ENCODE results near the gene CPLANE1.
"Not testable (repeated sequence)": the region's sequence is repeated elsewhere in the genome, so short reads cannot be mapped to it uniquely, and the experiment has no call there.

CPLANE1 gene

DNA sequence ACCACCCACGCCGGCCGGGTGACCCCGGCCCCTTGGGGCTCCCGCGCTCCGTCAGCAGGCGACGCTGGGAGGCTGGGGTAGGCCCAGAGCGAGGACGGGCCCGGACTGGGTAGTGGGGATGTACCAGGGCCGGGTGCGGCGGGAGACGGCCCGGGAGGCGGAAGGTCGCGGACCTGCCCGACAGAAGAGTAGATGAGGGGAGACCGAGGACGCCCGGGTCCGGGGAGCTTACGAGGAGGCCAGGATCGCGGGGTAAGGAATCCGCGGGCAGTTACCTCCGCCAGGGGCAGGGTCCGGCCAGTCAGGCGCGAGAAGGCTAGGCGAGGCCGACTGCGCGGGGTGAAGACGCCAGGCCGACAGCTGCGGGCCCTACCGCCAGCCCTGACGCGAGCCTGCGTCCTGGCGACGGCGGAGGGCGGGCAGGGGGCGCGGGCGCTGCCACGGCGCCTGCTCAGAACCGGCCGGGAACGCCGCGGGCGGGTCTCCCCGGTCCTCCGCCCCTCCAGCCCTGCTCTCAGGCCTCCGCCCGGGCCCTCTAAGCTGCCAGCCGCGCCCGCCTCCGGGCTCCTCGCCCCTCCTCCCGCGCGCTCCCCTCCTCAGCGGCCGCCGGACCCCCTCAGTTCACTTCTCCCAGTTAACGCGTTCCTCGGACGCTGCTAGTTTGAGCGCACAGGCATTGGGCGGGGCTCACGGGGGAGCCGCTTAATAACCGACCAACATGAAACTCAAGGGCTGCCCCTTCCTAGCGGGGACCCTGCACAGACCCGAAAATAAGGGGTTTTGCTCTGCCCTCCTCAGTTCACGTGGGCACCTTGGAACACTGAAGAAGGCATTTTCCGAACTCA lies at the start of gene CPLANE1:
CPLANE1 (minus strand) TSS at position 407 of the 845 bp plus-strand sequence. CDS start 1,678 bp downstream, outside the sequence.
- peak; percentile 72 for DNase-seq

DNA sequence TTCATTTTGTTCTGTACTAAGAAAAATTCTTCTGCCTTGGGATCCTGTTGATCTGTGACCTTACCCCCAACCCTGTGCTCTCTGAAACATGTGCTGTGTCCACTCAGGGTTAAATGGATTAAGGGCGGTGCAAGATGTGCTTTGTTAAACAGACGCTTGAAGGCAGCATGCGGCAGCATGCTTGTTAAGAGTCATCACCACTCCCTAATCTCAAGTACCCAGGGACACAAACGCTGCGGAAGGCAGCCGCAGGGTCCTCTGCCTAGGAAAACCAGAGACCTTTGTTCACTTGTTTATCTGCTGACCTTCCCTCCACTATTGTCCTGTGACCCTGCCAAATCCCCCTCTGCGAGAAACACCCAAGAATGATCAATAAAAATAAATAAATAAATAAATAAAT lies 47.1 kb upstream of the CPLANE1 start:
- DNase-seq, result not testable (repeated sequence)

DNA sequence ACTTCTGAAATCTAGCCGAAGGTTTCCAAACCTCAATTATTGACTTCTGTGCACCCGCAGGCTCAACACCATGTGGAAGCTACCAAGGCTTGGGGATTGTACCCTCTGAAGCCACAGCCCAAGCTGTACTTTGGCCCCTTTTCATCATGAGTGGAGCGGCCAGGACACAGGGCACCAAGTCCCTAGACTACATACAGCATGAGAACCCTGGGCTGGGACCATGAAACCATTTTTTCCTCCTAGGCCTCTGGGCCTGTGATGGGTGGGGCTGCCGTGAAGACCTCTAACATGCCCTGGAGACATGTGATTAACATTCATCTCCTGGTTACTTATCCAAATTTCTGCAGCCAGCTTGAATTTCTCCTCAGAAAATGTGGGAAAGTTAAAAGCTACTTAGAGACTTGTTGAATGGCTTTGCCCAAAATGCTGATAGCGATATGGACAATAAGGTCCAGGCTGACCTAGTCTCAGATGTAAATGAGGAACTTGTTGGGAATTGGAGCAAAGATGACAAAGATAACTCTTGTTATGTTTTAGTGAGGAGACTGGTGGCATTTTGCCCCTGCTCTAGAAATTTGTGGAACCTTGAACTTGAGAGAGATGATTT lies 34.1 kb upstream of the CPLANE1 start:
- DNase-seq, result no peak

DNA sequence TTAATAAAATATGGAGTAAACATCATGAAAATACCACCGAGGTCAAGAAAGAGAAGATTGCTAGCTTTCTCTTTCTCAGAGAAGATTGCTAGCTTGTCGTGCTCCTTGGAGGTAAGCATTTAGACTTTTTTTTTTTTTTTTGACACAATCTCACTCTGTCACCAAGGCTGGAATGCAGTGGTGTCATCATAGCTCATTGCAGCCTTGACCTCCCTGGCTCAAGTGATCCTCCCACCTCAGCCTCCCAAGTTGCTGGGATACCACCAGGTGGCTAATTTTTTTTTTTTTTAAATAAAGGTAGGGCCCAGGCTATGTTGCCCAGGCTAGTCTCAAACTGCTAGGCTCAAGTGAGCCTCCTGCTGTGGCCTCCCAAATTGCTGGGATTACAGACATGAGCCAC lies 26.3 kb upstream of the CPLANE1 start:
- no peak for DNase-seq

DNA sequence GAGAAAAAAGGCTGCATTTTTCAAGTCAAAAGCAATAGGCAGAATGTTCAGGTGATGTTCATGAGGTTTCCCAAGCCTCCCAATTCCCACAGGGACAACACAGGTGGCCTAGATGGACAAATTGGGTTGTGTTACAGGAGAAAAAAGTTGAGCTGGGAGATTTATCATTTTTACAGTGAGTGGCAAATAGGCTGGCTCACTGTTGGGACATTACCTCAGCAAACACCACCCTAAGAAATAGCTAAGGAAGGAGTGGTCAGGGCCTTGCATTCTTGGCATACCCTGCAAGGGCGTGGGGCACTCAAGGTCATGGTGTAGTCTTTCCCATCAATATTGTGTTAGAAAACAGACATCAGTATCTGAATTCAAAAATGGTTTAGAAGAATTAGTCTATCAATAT lies 23.3 kb upstream of the CPLANE1 start:
- no peak for DNase-seq

DNA sequence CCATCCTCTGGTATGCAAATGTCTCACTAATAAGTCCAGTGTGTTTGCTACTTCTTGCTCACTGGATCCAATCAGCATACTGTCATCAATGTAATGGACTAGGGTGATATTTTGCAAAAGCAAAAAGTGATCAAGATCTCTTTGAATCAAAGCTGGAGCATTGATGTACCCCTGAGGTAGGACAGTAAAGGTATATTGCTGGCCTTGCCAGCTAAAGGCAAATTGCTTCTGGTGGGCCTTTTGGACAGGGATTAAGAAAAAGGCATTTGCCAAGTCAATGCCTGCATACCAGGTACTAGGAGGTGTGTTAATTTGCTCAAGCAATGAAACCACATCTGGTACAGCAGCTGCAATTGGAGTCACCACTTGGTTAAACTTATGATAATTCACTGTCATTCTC lies 18.9 kb upstream of the CPLANE1 start:
- not testable (repeated sequence) for DNase-seq

DNA sequence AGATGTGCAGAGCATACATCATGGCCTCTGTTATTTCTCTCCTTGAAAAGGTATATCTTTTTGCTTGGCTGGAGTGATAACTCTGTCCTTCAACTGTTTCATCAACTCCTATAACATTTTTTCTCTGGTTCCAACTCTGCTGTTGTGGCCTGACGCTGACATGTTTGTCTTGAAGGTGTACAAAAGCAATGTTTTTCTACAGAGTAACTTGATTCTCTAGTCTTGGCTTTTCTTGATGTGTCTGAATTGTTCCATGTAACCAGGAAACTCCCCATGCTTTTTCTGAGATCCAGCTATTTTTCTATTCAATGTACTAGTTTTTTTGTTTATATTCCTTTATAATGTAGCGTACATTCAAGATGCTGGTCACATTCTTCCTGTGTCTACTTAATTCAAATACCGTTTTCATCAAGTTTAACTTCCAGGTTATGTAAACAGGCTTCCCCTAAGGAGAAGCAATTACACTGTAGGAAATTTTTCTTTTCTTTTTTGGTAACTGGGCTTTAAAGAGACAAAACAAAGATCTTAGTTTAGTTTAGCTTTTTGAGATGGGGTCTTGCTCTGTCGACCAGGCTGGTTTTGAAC lies 6.7 kb upstream of the CPLANE1 start:
- DNase-seq, result no peak

DNA sequence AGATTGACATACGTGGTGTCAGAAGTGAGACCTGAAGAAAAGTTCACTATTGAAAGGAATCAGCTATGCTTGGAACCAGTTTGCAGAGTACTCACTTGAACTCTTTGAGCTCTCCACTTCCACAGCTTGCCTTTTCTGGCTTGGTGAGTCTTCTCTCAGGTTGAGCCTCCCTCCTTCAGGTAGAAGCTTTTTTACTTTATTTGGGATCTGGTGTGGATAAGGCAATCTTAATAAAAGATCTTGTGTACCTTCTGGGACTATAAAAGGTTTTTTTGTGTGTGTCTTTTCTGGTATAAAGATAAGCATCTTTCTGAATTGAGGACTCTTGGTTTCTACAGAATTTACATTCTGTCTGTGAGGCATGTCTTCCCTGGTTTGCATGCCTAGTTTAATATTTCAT lies 5.4 kb upstream of the CPLANE1 start:
- no peak for DNase-seq

DNA sequence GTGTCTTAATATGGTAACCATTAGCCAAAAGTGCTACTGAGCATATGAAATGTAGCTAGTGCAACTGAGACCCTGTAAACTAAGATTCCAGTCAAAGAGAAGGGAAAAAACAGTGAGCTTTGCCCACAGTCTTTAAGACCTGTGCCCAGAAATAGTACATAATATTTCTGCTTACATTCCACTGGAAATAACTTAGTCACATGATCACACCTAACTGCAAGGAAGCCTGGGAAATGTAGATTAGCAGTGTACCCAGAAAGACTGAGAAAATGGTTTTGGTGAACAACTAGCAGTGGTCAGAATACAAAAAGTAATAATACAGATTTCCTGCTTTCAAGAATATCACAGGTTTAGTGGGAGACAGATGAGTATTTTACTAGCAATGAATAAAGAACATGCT lies 2.5 kb upstream of the CPLANE1 start:
- DNase-seq, result no peak

DNA sequence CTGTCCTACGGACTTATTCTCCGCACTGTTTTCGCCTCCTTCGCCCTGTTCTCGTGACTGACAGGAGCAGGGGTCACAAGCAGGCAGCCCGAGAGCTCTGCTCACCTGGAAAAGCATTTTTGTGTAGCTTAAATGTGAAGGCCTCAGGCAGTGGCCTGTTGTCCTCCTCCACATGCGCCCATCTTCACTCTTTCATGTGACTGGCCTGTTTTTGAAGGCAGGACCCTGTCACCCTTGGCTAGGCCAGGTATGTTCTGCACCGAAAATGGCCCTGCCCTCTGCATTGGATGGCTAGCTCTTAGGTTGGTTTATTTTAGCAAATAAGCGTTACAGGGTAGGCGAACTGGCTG lies 614 bp upstream of the CPLANE1 start:
- no peak for DNase-seq

DNA sequence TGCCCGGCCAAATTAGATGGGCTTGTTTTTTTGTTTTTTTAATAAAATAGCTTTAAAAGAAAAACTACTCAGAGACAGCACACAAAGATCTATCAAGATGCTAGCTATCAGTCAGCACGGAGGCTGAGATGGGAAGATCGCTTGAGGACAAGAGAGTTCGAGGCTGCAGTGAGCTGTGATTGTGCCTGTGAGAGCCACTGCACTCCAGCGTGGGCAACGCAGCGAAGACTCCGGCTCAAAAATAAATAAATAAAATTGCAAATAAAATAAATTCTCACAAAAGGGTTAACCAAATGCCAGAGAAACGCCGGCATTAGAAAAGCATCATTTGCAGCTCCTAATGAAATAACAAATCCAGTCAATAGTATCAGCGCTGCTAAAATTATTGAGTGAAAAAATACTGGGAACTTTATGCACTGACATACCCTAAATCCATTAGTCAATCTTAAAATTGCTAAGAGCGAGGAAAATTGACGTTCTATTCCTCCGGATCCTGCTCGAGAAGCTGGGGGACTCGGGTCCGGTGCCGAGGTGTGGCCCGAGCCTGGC lies 681 bp downstream of the CPLANE1 start:
- no peak for DNase-seq

DNA sequence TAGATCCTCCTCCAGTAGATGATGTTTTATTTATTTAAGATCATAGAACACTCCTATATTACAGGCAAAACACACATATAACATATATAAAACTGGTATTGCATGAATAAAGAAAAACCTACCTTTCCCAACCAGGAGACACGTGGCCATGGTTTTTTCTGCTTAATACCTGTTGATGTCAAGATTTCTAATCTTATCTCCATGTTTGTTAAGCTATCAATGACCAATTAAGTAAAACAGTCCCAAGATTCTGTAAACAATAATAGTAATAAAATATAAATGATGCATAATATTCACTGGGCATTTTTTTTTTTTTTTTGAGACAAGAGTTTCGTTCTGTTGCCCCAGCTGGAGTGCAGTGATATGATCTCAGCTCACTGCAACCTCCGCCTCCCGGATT lies 1.7 kb downstream of the CPLANE1 start:
- DNase-seq, result no peak

DNA sequence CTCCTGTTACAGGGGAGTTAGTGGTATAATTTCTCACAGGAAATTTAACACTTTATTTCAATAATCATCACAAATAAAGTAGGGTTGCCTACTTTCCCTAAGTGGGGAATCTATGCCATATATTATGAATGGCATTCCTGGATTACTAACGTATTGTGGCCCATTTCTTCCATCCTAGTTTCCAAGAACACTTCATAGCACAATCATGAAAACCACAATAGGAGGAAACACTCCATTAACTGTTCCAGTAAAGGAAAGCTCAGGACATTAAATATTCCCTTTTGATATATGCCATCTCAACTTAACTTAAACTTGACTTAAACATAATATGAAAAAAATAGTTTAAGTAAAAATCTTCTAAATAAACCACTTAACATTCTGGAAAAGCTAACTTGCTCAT lies 2.1 kb downstream of the CPLANE1 start:
- DNase-seq, result no peak

DNA sequence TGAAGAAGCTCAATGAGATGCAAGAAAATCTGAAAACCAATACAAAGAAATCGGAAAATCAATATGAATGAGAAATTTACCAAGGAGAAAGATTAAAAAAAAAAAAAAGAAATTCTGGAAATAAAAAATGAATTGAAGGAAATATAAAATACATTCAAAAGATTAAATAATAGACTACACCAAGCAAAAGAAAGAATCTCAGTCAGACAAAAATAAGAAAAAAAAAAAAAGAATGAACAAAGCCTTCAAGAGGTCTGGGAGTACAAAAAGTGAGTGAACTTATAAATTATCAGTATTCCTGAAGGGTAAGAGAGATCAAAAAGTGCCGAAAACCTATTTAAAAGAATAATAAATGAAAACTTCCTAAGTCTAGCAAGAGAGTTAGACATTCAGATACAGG lies 14.9 kb downstream of the CPLANE1 start:
- no peak for DNase-seq

DNA sequence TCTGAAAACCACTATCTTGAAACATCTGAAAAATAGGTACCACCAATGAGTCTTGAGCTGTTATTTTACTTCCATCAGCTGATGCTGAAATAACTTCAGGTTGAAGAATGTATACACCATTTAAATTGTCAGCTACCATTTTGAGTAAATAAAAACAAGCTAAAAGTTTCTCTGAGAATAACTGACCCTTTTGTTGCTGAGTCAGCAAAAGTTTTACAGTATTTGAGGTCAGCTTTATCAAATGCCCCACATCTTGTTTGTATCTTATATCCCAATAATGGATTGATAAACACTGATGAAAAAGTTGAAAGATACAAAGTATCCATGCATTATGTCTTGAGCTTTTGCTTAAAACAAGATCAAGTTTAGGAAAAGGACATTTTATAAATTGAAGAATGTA lies 22.8 kb downstream of the CPLANE1 start:
- DNase-seq, result no peak

DNA sequence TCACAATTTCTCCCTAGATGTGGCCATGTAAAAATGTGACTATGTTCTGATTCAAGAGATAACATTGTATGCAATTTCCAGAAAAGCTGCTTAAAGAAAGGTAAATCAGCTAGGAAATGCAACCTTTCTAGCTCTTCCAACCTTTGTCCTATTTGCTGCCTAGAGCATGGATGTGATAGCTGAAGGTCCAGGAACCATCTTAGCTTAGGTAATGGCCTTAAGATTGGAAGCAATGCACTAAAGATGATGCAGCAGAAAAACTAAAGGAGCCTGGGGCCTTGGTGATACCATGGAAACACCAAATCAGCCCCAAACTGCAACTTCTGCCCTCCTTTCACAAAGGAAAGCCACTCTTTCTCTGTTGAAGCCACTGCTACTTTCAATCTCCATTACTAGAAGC lies 27.0 kb downstream of the CPLANE1 start:
- DNase-seq, result no peak

DNA sequence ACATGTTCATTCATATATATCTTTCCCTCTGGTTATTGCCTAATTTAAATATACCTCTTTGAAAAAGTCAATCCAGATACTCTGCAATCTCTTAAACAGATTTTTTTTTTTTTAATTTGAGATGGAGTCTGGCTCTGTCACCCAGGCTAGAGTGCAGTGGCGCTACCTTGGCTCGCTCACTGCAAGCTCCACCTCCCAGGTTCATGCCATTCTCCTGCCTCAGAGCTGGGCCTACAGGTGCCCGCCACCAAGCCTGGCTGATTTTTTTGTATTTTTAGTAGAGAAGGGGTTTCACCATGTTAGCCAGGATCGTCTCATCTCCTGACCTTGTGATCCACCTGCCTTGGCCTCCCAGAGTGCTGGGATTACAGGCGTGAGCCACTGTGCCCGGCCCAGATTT lies 28.8 kb downstream of the CPLANE1 start:
- DNase-seq, result not testable (repeated sequence)

DNA sequence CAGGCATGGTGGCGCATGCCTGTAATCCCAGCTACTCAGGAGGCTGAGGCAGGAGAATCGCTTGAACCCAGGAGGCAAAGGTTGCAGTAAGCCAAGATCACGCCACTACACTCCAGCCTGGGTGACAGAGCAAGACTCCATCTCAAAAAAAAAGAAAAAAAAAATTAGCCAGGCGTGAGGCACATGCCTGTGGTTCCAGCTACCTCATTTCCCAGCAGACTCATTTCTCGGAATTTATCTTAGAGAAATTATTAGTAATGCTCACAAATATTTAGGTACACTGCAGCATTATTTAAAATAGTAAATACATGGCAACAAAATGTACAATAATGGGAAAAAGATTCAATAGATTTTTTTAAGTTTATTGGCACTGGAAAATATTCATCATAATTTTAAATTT lies 29.8 kb downstream of the CPLANE1 start:
- not testable (repeated sequence) for DNase-seq

DNA sequence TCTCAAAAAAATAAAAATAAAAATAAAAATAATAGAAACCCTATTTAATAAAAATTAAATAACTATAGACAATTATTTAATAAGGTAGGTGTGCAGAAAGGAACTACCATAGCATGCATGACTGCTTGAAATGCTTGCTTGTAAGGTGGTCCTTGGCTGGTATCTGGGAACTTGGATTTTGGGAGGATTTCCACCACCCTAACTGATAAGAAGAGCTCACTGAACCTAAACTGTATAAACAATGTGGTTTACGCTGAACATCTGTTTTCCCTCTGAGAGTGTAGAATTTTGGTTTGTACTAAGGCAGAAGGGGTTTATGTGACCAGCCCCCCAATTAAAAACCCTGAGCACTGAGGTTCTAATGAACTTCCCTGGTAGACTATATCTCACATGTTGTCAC lies 31.2 kb downstream of the CPLANE1 start:
- DNase-seq, result no peak

DNA sequence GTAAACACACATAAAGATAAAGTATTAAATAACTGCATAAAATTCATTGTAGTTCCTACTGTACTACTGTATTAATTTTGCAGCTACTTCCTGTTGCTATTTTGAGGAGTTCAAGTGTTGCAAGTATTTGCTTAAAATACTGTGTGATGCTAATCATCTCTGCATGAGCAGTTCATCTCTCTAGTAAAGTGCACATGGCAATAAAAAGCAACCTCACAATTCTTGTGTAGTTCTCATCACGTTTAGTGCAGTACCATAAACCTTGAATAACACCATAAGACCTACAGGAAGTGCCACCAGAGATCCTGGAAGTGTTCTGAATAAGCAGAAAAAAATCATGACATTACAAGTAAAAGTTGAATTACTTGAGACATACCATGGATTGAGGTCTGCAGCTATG lies 34.6 kb downstream of the CPLANE1 start:
- no peak for DNase-seq

DNA sequence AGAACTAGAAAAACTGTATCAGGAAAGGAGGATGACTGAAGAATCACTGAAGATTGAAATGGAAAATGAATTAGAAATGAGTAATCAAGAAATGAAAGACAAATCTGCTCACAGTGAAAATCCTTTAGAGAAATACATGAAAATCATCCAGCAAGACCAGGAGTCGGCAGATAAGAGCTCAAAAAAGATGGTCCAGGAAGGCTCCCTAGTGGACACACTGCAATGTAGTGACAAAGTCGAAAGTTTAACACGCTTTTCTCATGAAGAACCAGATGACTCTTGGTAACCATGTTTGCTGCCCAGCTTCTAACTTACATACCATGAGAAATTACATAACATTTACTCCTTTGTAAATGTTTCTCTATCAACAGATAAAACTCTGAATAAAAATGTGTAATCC lies 37.1 kb downstream of the CPLANE1 start:
- no peak for DNase-seq

DNA sequence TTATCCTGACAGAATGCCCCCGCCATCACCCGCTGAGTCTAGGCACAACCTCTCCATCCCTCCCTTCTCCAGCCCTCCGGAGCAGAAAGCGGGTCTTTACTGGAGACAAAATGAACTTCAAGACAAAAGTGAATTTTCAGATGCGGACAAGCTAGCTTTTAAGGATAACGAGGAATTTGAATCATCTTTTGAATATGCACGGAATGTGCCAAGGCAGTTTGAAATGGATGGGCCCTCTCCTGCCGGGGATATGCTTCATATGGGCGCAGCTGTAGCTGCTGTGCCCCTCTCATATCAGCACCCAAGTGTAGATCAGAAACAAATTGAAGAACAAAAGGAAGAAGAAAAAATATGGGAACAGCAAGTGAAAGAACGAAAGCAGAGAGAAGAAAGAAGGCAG lies 37.5 kb downstream of the CPLANE1 start:
- DNase-seq, result no peak

DNA sequence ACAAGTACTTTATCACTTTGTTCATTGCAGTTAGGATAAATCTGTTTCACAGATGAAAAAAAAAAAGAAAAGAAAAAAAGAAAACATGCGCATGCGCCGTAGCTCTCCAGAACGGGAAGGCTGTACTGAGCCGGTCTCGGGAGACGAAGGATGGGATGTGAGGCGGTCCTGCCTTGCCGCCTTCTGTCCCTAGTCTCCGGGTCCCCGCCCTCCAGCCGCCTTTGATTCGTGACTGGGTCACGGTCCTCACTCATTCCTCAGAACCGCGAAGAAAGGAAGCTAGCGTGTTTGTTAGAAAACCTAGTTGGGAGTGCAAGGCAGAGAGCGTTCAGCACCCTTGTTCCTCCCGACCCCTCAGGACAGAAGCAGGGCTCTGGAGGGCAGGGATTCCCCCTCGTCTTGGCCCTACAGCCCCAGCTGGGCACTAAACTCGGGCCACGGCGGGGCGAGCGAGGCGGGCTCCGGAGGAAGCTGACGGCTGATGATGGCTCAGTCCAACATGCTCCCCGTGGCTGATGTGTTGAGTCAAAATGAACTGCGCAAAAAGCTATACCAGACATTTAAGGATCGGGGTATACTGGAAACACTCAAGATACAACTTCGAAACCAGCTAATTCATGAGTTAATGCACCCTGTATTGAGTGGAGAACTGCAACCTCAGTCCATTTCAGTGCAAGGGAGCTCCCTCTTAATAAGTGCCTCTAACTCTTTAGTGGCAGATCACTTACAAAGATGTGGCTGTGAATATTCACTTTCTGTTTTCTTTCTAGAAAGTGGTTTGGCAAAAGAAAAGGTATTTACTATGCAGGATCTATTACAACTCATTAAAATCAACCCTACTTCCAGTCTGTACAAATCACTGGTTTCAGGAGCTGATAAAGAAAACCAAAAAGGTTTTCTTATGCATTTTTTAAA lies 40.0 kb downstream of the CPLANE1 start:
- no peak for DNase-seq

Measured in stimulated activated CD8-positive, alpha-beta memory T cell treated with anti-CD3 and anti-CD28 coated beads, Interleukin-4, amount 100 ng/mL, for 48 hours (primary cell).